Measurements from ENCODE around the gene TNFRSF8. TPM values are rescaled to one million over a fixed set of nuclear protein-coding genes. Genes with fewer than 3 reads are reported as not detected.

TNFRSF8 gene
- total RNA-seq, 2 experiments from 2014 or later, result 0.14 TPM; not detected in 1

- DNase-seq, result peak in 1 of 14 experiments; percentile 39
- CTCF ChIA-PET, result no interaction called here
Measured at GRCh38 chr1:12081648-12082396, 18.7 kb downstream of the TNFRSF8 start.

GRCh38 chr1:12082988-12083387 is 19.9 kb downstream of the TNFRSF8 start:
- DNase-seq, result no peak
- Histone ChIP-seq H3K9me3 (ENCODE audit: control insufficient read depth in 1 of 2, insufficient read depth in 1 of 2, low read length in 2 of 2) (peaks cover 9 to 22% of the 10 kb centered on the region in 2 experiments), H3K4me1 (ENCODE audit: insufficient read depth, low read length) (peaks cover 34% of the 10 kb centered on the region), H3K27me3 (ENCODE audit: control insufficient read depth in 1 of 2, insufficient read depth in 2 of 2, low read length in 2 of 2) (no peaks in the 10 kb centered on the region), H3K36me3 (ENCODE audit: insufficient read depth, low read length) (no peaks in the 10 kb centered on the region), H3K27ac (ENCODE audit: low read depth in 1 of 2, low read length in 2 of 2) (no peak overlapping the region), H3K4me3 (ENCODE audit: low read length) (no peak overlapping the region)
- ATAC-seq (ENCODE audit: poor library complexity), result no peak
- H3K36me3 Mint-ChIP-seq (ENCODE audit: low read depth), result peaks cover 6% of the 10 kb centered on the region
- POLR2A ChIA-PET, result no interaction called here
- intact Hi-C loops (cut with DNase I, micrococcal nuclease), result no loop called here
- no peak for TF ChIP-seq CTCF (IDR thresholded peaks at IDR 0.05)
- H3K27me3 Mint-ChIP-seq, result no peaks in the 10 kb centered on the region
- no peak overlapping the region for H3K4me3 Mint-ChIP-seq
- H3K4me1 Mint-ChIP-seq (ENCODE audit: low read depth), result peaks cover 30% of the 10 kb centered on the region
- CTCF ChIA-PET, result no interaction called here
- no peak overlapping the region for H3K27ac Mint-ChIP-seq
- peaks cover 14% of the 10 kb centered on the region for H3K9me3 Mint-ChIP-seq

More at GRCh38 chr1:12081648-12082396, 18.7 kb downstream of the TNFRSF8 start:
- peak overlapping the region; percentile 49 for H3K27ac Mint-ChIP-seq
- Histone ChIP-seq H3K27me3 (ENCODE audit: control insufficient read depth in 1 of 2, insufficient read depth in 2 of 2, low read length in 2 of 2) (no peaks in the 10 kb centered on the region), H3K4me3 (ENCODE audit: low read length) (no peak overlapping the region), H3K36me3 (ENCODE audit: insufficient read depth, low read length) (no peaks in the 10 kb centered on the region), H3K9me3 (ENCODE audit: control insufficient read depth in 1 of 2, insufficient read depth in 1 of 2, low read length in 2 of 2) (peaks cover 9 to 22% of the 10 kb centered on the region in 2 experiments), H3K27ac (ENCODE audit: low read depth in 1 of 2, low read length in 2 of 2) (no peak overlapping the region), H3K4me1 (ENCODE audit: insufficient read depth, low read length) (peaks cover 24% of the 10 kb centered on the region)
- TF ChIP-seq CTCF (IDR thresholded peaks at IDR 0.05), result no peak
- H3K36me3 Mint-ChIP-seq (ENCODE audit: low read depth), result peaks cover 6% of the 10 kb centered on the region
- ATAC-seq (ENCODE audit: poor library complexity), result no peak
- no peaks in the 10 kb centered on the region for H3K27me3 Mint-ChIP-seq
- peaks cover 14% of the 10 kb centered on the region for H3K9me3 Mint-ChIP-seq
- H3K4me3 Mint-ChIP-seq, result no peak overlapping the region
- POLR2A ChIA-PET, result no interaction called here
- intact Hi-C loops (cut with DNase I, micrococcal nuclease), result no loop called here
- peaks cover 31% of the 10 kb centered on the region for H3K4me1 Mint-ChIP-seq (ENCODE audit: low read depth)

- TF ChIP-seq CTCF (IDR thresholded peaks at IDR 0.05), result no peak
- ChIA-PET CTCF (no interaction called here), POLR2A (no interaction called here)
- Mint-ChIP-seq H3K27ac (no peak overlapping the region), H3K9me3 (peaks cover 14% of the 10 kb centered on the region), H3K4me1 (ENCODE audit: low read depth) (peaks cover 37% of the 10 kb centered on the region), H3K27me3 (no peaks in the 10 kb centered on the region), H3K36me3 (ENCODE audit: low read depth) (peaks cover 6% of the 10 kb centered on the region), H3K4me3 (no peak overlapping the region)
- H3K27ac ChIP-seq (ENCODE audit: low read depth in 1 of 2, low read length in 2 of 2), result no peak overlapping the region
- no peaks in the 10 kb centered on the region for H3K27me3 ChIP-seq (ENCODE audit: control insufficient read depth in 1 of 2, insufficient read depth in 2 of 2, low read length in 2 of 2)
- ATAC-seq (ENCODE audit: poor library complexity) (no peak), DNase-seq (no peak)
- intact Hi-C loops (cut with DNase I, micrococcal nuclease), result no loop called here
- peaks cover 9 to 22% of the 10 kb centered on the region in 2 experiments for H3K9me3 ChIP-seq (ENCODE audit: control insufficient read depth in 1 of 2, insufficient read depth in 1 of 2, low read length in 2 of 2)
- H3K4me3 ChIP-seq (ENCODE audit: low read length), result no peak overlapping the region
- H3K36me3 ChIP-seq (ENCODE audit: insufficient read depth, low read length), result no peaks in the 10 kb centered on the region
- H3K4me1 ChIP-seq (ENCODE audit: insufficient read depth, low read length), result peaks cover 39% of the 10 kb centered on the region
Measured at GRCh38 chr1:12083766-12084165, 20.7 kb downstream of the TNFRSF8 start.

Measured in CD4-positive, alpha-beta T cell (primary cell).